ENCODE measurements around the gene MTPN. TPM values are rescaled to one million over a fixed set of nuclear protein-coding genes. Genes with fewer than 3 reads are reported as not detected.

MTPN gene
- total RNA-seq, 1 donor from 2014 or later = 144 TPM

GRCh38 chr7:135889823-135890222 is 87.3 kb downstream of the MTPN start:
- Histone ChIP-seq H3K36me3 (no peaks in the 10 kb centered on the region), H3K4me3 (no peak overlapping the region), H3K9me3 (no peaks in the 10 kb centered on the region), H3K4me1 (no peaks in the 10 kb centered on the region), H3K27me3 (ENCODE audit: low read depth) (no peaks in the 10 kb centered on the region), H3K27ac (no peak overlapping the region)
- DNase-seq (no peak), ATAC-seq (no peak)
- no peak for TF ChIP-seq CTCF (IDR thresholded peaks at IDR 0.05)
- intact Hi-C loops (cut with DNase I) = no loop called here

- intact Hi-C loops (cut with DNase I) = no loop called here
- ATAC-seq (no peak), DNase-seq (no peak)
- Histone ChIP-seq H3K27me3 (ENCODE audit: low read depth) (no peaks in the 10 kb centered on the region), H3K9me3 (no peaks in the 10 kb centered on the region), H3K36me3 (no peaks in the 10 kb centered on the region), H3K4me3 (no peak overlapping the region), H3K4me1 (no peaks in the 10 kb centered on the region), H3K27ac (no peak overlapping the region)
- no peak for TF ChIP-seq CTCF (IDR thresholded peaks at IDR 0.05)
These were observed 88.4 kb downstream of the MTPN start for GRCh38 chr7:135888740-135889139.

- no peak overlapping the region for H3K4me3 ChIP-seq
- no peaks in the 10 kb centered on the region for H3K36me3 ChIP-seq
- no peaks in the 10 kb centered on the region for H3K27me3 ChIP-seq (ENCODE audit: low read depth)
- intact Hi-C loops (cut with DNase I) = no loop called here
- no peaks in the 10 kb centered on the region for H3K9me3 ChIP-seq
- no peak overlapping the region for H3K27ac ChIP-seq
- no peaks in the 10 kb centered on the region for H3K4me1 ChIP-seq
- DNase-seq = no peak
- ATAC-seq = no peak
- TF ChIP-seq CTCF (IDR thresholded peaks at IDR 0.05) = no peak
These were observed 90.6 kb downstream of the MTPN start for GRCh38 chr7:135886345-135887132.

GRCh38 chr7:135884495-135885232 is 92.5 kb downstream of the MTPN start:
- no peaks in the 10 kb centered on the region for H3K27me3 ChIP-seq (ENCODE audit: low read depth)
- no peak overlapping the region for H3K4me3 ChIP-seq
- no peaks in the 10 kb centered on the region for H3K36me3 ChIP-seq
- TF ChIP-seq CTCF (IDR thresholded peaks at IDR 0.05) = no peak
- ATAC-seq = no peak
- H3K4me1 ChIP-seq = no peaks in the 10 kb centered on the region
- no peaks in the 10 kb centered on the region for H3K9me3 ChIP-seq
- H3K27ac ChIP-seq = no peak overlapping the region
- intact Hi-C loops (cut with DNase I) = no loop called here
- DNase-seq = no peak

- intact Hi-C loops (cut with DNase I) = no loop called here
- Histone ChIP-seq H3K27me3 (ENCODE audit: low read depth) (no peaks in the 10 kb centered on the region), H3K4me1 (no peaks in the 10 kb centered on the region), H3K4me3 (no peak overlapping the region), H3K9me3 (no peaks in the 10 kb centered on the region), H3K36me3 (no peaks in the 10 kb centered on the region), H3K27ac (no peak overlapping the region)
- no peak for TF ChIP-seq CTCF (IDR thresholded peaks at IDR 0.05)
- no peak for ATAC-seq
- DNase-seq = no peak
These were observed 97.9 kb downstream of the MTPN start for GRCh38 chr7:135879233-135879632.

Measured in lower lobe of right lung (tissue), 2 donors.